Mammary microvascular endothelial cell (primary cell): ENCODE data around the gene RBMS1. TPM values are rescaled to one million over a fixed set of nuclear protein-coding genes. Genes with fewer than 3 reads are reported as not detected.

Experiments used
- total RNA-seq: library from RNA; depleted of rRNA; stranded (reverse); fragments of >200 nt; gene quantifications from 2 replicates; pipeline ENCODE4 v1.2.3, GENCODE V29; 2015

RBMS1 gene
- total RNA-seq = 53.6 and 58.6 TPM in 2 replicates

GRCh38 chr2:160493227-160494028 is at the start of gene RBMS1:
RBMS1 (minus strand) TSS chr2:160493807; CDS start chr2:160493363, 444 bp downstream.

